Measurements from ENCODE around the gene PLEKHA8.
A peak's percentile ranks its signal among the peaks of the same experiment; 100 is the strongest.

Gene PLEKHA8

GRCh38 chr7:30119890-30120577, 91.8 kb downstream of the PLEKHA8 start:
- TF ChIP-seq SUZ12 (IDR thresholded peaks at IDR 0.05) (no peak), NFRKB (IDR thresholded peaks at IDR 0.05) (no peak), ZNF384 (IDR thresholded peaks at IDR 0.05) (no peak), FOXA1 (IDR thresholded peaks at IDR 0.05) (no peak), L3MBTL2 (conservative IDR thresholded peaks at IDR 0.05) (no peak), HDGF (IDR thresholded peaks at IDR 0.05; ENCODE audit: borderline replicate concordance) (no peak), PKNOX1 (IDR thresholded peaks at IDR 0.05) (no peak), BHLHE40 (IDR thresholded peaks at IDR 0.05; ENCODE audit: borderline replicate concordance) (no peak)
- POLR2A ChIA-PET: no interaction called here
- CTCF ChIA-PET: no interaction called here
- no peak for DNase-seq (ENCODE audit: extremely low spot score)

- no peak for DNase-seq (ENCODE audit: extremely low spot score)
- TF ChIP-seq LEF1 (IDR thresholded peaks at IDR 0.05; ENCODE audit: borderline replicate concordance) (no peak), HDGF (IDR thresholded peaks at IDR 0.05; ENCODE audit: borderline replicate concordance) (no peak), CTBP1 (IDR thresholded peaks at IDR 0.05; ENCODE audit: borderline replicate concordance) (no peak)
- CTCF ChIA-PET: interaction anchor here (1.5 kb wide), 1 partner anchor 39 kb away, joined by 4 read pairs; no protein-coding TSS in a partner anchor
- POLR2A ChIA-PET: interaction anchor here (1.0 to 1.2 kb wide), 2 partner anchors 10 to 28 kb away, joined by 3 to 5 read pairs; no protein-coding TSS in a partner anchor
These were observed 105.8 kb downstream of the PLEKHA8 start for GRCh38 chr7:30133736-30134610.

- POLR2A ChIA-PET: interaction anchor here (1.0 to 1.2 kb wide), 2 partner anchors 9 to 27 kb away, joined by 3 to 5 read pairs; no protein-coding TSS in a partner anchor
- TF ChIP-seq FOXA1 (IDR thresholded peaks at IDR 0.05) (no peak), L3MBTL2 (conservative IDR thresholded peaks at IDR 0.05) (no peak), FOXM1 (IDR thresholded peaks at IDR 0.05; ENCODE audit: borderline replicate concordance) (no peak), LEF1 (IDR thresholded peaks at IDR 0.05; ENCODE audit: borderline replicate concordance) (no peak), BHLHE40 (IDR thresholded peaks at IDR 0.05; ENCODE audit: borderline replicate concordance) (no peak), NFRKB (IDR thresholded peaks at IDR 0.05) (no peak), HDGF (IDR thresholded peaks at IDR 0.05; ENCODE audit: borderline replicate concordance) (no peak), PKNOX1 (IDR thresholded peaks at IDR 0.05) (no peak), SUZ12 (IDR thresholded peaks at IDR 0.05) (no peak), FOXK2 (IDR thresholded peaks at IDR 0.05) (no peak), ELF4 (IDR thresholded peaks at IDR 0.05) (no peak), ARNT (IDR thresholded peaks at IDR 0.05) (no peak), TARDBP (IDR thresholded peaks at IDR 0.05) (no peak), ZNF384 (IDR thresholded peaks at IDR 0.05) (no peak), CTBP1 (IDR thresholded peaks at IDR 0.05; ENCODE audit: borderline replicate concordance) (no peak), SP1 (IDR thresholded peaks at IDR 0.05) (no peak)
- CTCF ChIA-PET: interaction anchor here (0.6 to 1.5 kb wide), 2 partner anchors 38 to 124 kb away, joined by 3 to 4 read pairs; no protein-coding TSS in a partner anchor
- peak; percentile 95 for DNase-seq (ENCODE audit: extremely low spot score)
These were observed 106.5 kb downstream of the PLEKHA8 start, which contains the start of gene MTURN for GRCh38 chr7:30134611-30135300. TSS of gene MTURN (plus strand) at chr7:30134986. CDS start at chr7:30135137, 151 bp downstream.

- no peak for TF ChIP-seq SUZ12 (IDR thresholded peaks at IDR 0.05)
- peak; percentile 46; the same call in 1 of the 2 replicates for TF ChIP-seq L3MBTL2 (conservative IDR thresholded peaks at IDR 0.05)
- DNase-seq (ENCODE audit: extremely low spot score): peak; percentile 45
- ChIA-PET POLR2A (interaction anchor here (1.4 to 1.5 kb wide), 2 partner anchors 13 to 19 kb away, joined by 3 to 4 read pairs; no protein-coding TSS in a partner anchor), CTCF (interaction anchor here (0.6 to 1.5 kb wide), 2 partner anchors 37 to 125 kb away, joined by 3 to 4 read pairs; no protein-coding TSS in a partner anchor)
These were observed 107.3 kb downstream of the PLEKHA8 start for GRCh38 chr7:30135301-30136116.

- TF ChIP-seq SUZ12 (IDR thresholded peaks at IDR 0.05) (no peak), FOXA1 (IDR thresholded peaks at IDR 0.05) (no peak), FOXM1 (IDR thresholded peaks at IDR 0.05; ENCODE audit: borderline replicate concordance) (no peak), BHLHE40 (IDR thresholded peaks at IDR 0.05; ENCODE audit: borderline replicate concordance) (no peak), FOXK2 (IDR thresholded peaks at IDR 0.05) (no peak), L3MBTL2 (conservative IDR thresholded peaks at IDR 0.05) (no peak)
- POLR2A ChIA-PET: interaction anchor here (1.4 to 1.5 kb wide), 2 partner anchors 12 to 18 kb away, joined by 3 to 4 read pairs; no protein-coding TSS in a partner anchor
- CTCF ChIA-PET: no interaction called here
- DNase-seq (ENCODE audit: extremely low spot score): peak; percentile 33
These were observed 108.0 kb downstream of the PLEKHA8 start for GRCh38 chr7:30136117-30136731.
